Mesenchymal stem cell (in vitro differentiated cells and primary cell): ENCODE data around the gene C17orf114.

Source experiments
- DNase-seq: peaks from one replicate; pipeline ENCODE4 v3.0.0-alpha.2; 2013
- H2AFZ ChIP-seq: one replicate; pipeline ENCODE4 v1.6.1; 2013; ENCODE audit warnings: low read depth, mild to moderate bottlenecking, control low read depth, inconsistent platforms, low read length, moderate library complexity
- H2AK5ac ChIP-seq: 2 replicates; pipeline ENCODE4 v1.6.1; 2013; ENCODE audit warnings: low read length, moderate library complexity, mild to moderate bottlenecking, inconsistent platforms; ENCODE audit not compliant: severe bottlenecking
- H2BK120ac ChIP-seq: one replicate; pipeline ENCODE4 v1.6.1; 2013; ENCODE audit warnings: low read depth, mild to moderate bottlenecking, inconsistent platforms, low read length, moderate library complexity
- H2BK12ac ChIP-seq, 2 experiments: one replicate each; pipeline ENCODE4 v1.6.1; 2013; ENCODE audit warnings: inconsistent platforms in 2 of 2, low read length in 2 of 2, mild to moderate bottlenecking in 2 of 2, moderate library complexity in 2 of 2, control low read depth in 1 of 2
- H2BK15ac ChIP-seq: one replicate; pipeline ENCODE4 v1.6.1; 2013; ENCODE audit warnings: mild to moderate bottlenecking, low read depth, inconsistent platforms; ENCODE audit not compliant: poor library complexity, severe bottlenecking
- H2BK5ac ChIP-seq: 2 replicates; pipeline ENCODE4 v1.6.1; 2013; ENCODE audit warnings: low read depth, mild to moderate bottlenecking, low read length, control low read depth, inconsistent platforms; ENCODE audit not compliant: poor library complexity, severe bottlenecking
- H3K14ac ChIP-seq, 2 experiments: one replicate each; pipeline ENCODE4 v1.6.1; 2013; ENCODE audit warnings: inconsistent platforms in 2 of 2, low read length in 2 of 2, control low read depth in 1 of 2, mild to moderate bottlenecking in 1 of 2, moderate library complexity in 1 of 2
- H3K18ac ChIP-seq, 2 experiments: one replicate each; pipeline ENCODE4 v1.6.1; 2013; ENCODE audit warnings: inconsistent platforms in 2 of 2, low read length in 2 of 2, control low read depth in 1 of 2, low read depth in 1 of 2, mild to moderate bottlenecking in 1 of 2
- H3K23ac ChIP-seq, 2 experiments: one replicate each; pipeline ENCODE4 v1.6.1; 2013; ENCODE audit warnings: inconsistent platforms in 2 of 2, low read length in 2 of 2, mild to moderate bottlenecking in 2 of 2, moderate library complexity in 2 of 2, control low read depth in 1 of 2
- H3K27ac ChIP-seq: 2 replicates; pipeline ENCODE4 v1.5.1; 2013; ENCODE audit warnings: mild to moderate bottlenecking, moderate library complexity, low read length, control low read depth, inconsistent platforms; ENCODE audit not compliant: poor library complexity, severe bottlenecking
- H3K27me3 ChIP-seq, 2 experiments: 2 replicates each; pipeline versions ENCODE4 v1.6.1 to v1.7.0; 2013; ENCODE audit warnings: low read length in 2 of 2, mild to moderate bottlenecking in 2 of 2, moderate library complexity in 2 of 2, control low read depth in 1 of 2, inconsistent platforms in 1 of 2; ENCODE audit not compliant: control insufficient read depth in 1 of 2, insufficient read depth in 1 of 2
- H3K36me3 ChIP-seq, 2 experiments: 2 replicates each; pipeline versions ENCODE4 v1.6.1 to v1.7.0; 2013; ENCODE audit warnings: low read length in 2 of 2, control low read depth in 1 of 2, inconsistent platforms in 1 of 2, low read depth in 1 of 2, mild to moderate bottlenecking in 1 of 2; ENCODE audit not compliant: insufficient read depth in 2 of 2, control insufficient read depth in 1 of 2
- H3K4ac ChIP-seq, 2 experiments: one replicate each; pipeline ENCODE4 v1.6.1; 2013; ENCODE audit warnings: inconsistent platforms in 2 of 2, low read length in 2 of 2, mild to moderate bottlenecking in 2 of 2, moderate library complexity in 2 of 2, control low read depth in 1 of 2, low read depth in 1 of 2
- H3K4me1 ChIP-seq: 2 replicates; pipeline ENCODE4 v1.6.1; 2013; ENCODE audit warnings: low read depth, low read length, control low read depth; ENCODE audit not compliant: control insufficient read depth, insufficient read depth
- H3K4me2 ChIP-seq: 2 replicates; pipeline ENCODE4 v1.6.1; 2013; ENCODE audit warnings: low read length, mild to moderate bottlenecking, inconsistent platforms; ENCODE audit not compliant: poor library complexity, severe bottlenecking
- H3K4me3 ChIP-seq, 2 experiments: 2 replicates each; pipeline versions ENCODE4 v1.5.1 to v1.7.0; 2013; ENCODE audit warnings: low read length in 2 of 2, mild to moderate bottlenecking in 2 of 2, control low read depth in 1 of 2, low read depth in 1 of 2; ENCODE audit not compliant: insufficient read depth in 1 of 2
- H3K79me1 ChIP-seq: replicated peaks from 2 replicates; pipeline ENCODE4 v1.6.1; 2013; ENCODE audit warnings: mild to moderate bottlenecking, control low read depth, low read length, inconsistent platforms; ENCODE audit not compliant: poor library complexity, severe bottlenecking
- H3K9ac ChIP-seq: 2 replicates; pipeline ENCODE4 v1.7.0; 2013; ENCODE audit warnings: mild to moderate bottlenecking, low read length, moderate library complexity
- H3K9me3 ChIP-seq: 2 replicates; pipeline ENCODE4 v1.7.0; 2013; ENCODE audit warnings: mild to moderate bottlenecking, low read length; ENCODE audit not compliant: control insufficient read depth
- H4K8ac ChIP-seq: one replicate; pipeline ENCODE4 v1.6.1; 2013; ENCODE audit warnings: inconsistent platforms, mild to moderate bottlenecking, low read length, moderate library complexity
- H4K91ac ChIP-seq: one replicate; pipeline ENCODE4 v1.6.1; 2013; ENCODE audit warnings: mild to moderate bottlenecking, low read length, inconsistent platforms
- WGBS: methylation state at CpG from one replicate; pipeline ENCODE4 v1.1.7; 2013; ENCODE audit warnings: mixed read lengths; 5-methylcytosine and 5-hydroxymethylcytosine counted together

Gene C17orf114

DNA sequence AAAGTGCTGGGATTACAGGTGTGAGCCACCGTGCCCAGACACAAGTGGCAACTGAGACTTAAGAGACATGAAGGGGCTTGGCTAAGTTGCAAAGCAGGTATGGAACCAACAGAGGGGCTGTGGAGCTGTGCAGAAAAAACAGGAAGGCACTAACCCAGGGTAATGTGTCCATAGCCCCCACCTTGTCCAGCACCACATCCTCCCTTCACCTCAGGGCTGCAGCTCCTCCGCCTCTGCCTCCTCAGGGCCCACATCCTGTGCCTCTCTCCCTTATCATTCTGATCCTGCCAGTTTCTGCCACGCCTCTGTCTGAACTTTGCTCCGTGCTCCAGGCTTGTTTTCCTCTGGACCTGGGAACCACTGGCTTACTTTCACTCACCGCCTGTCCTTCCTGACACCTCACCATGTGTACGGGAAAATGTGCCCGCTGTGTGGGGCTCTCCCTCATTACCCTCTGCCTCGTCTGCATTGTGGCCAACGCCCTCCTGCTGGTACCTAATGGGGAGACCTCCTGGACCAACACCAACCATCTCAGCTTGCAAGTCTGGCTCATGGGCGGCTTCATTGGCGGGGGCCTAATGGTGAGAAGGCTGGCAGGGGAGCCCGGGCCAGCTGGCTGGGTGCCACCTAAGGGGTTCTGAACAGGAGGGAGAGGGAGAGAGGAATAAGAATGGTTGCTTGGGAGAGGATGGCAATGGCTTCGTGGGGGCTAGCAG lies 30.5 kb downstream of the C17orf114 start, which contains the start of gene TM4SF5:
Gene TM4SF5 (plus strand): TSS at position 368 of the 716 bp plus-strand sequence. CDS start 37 bp downstream, at position 405.
- H3K36me3 ChIP-seq: no peaks in the 10 kb centered on the region
- H2BK12ac ChIP-seq: no peak within 1 kb of the TSS
- no peak within 1 kb of the TSS for H3K9ac ChIP-seq
- H3K23ac ChIP-seq: no peak within 1 kb of the TSS
- no peak within 1 kb of the TSS for H2AFZ ChIP-seq
- H3K4me3 ChIP-seq: no peak within 1 kb of the TSS
- no peak within 1 kb of the TSS for H3K4me2 ChIP-seq
- peaks cover 29 to 46% of the 10 kb centered on the region in 2 experiments for H3K27me3 ChIP-seq
- no peak within 1 kb of the TSS for H2BK5ac ChIP-seq
- no peak within 1 kb of the TSS for H2AK5ac ChIP-seq
- no peak within 1 kb of the TSS for H3K27ac ChIP-seq
- no peaks in the 10 kb centered on the region for H3K4me1 ChIP-seq
- no peak within 1 kb of the TSS for H3K14ac ChIP-seq
- 85% methylated on average over 13 of the region's 13 CpGs for WGBS
- H4K8ac ChIP-seq: no peak within 1 kb of the TSS
- H4K91ac ChIP-seq: no peak within 1 kb of the TSS
- H3K9me3 ChIP-seq: no peaks in the 10 kb centered on the region
- H3K79me1 ChIP-seq: no peaks in the 10 kb centered on the region
- H2BK120ac ChIP-seq: no peak within 1 kb of the TSS
- DNase-seq: no peak
- no peak within 1 kb of the TSS for H3K18ac ChIP-seq
- H2BK15ac ChIP-seq: no peak within 1 kb of the TSS
- no peak within 1 kb of the TSS for H3K4ac ChIP-seq

DNA sequence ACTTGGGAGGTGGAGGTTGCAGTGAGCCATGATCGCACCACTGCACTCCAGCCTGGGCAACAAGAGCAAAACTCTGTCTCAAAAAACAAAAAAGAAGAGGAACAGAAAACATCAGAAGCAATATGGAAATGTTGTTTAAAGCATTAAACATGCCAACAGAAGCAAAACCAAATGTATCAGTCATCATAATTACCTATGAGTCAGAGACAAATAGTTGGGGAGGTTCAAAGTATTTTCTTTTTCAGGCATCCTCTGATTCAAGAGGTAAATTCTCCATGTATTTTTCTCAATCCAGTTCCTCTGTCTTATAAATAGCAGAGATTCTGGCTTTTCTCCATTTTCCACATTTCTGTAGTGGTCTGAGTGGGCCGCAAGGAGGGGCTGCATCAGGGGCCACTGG lies 32.5 kb downstream of the C17orf114 start:
- Histone ChIP-seq H2AFZ (no peak overlapping the region), H3K79me1 (no peaks in the 10 kb centered on the region), H2BK120ac (no peak overlapping the region), H3K27ac (no peak overlapping the region), H3K27me3 (peaks cover 29 to 36% of the 10 kb centered on the region in 2 experiments), H3K23ac (no peak overlapping the region), H3K14ac (no peak overlapping the region), H4K91ac (no peak overlapping the region), H3K9ac (no peak overlapping the region), H2BK12ac (no peak overlapping the region), H2BK5ac (no peak overlapping the region), H3K4me1 (no peaks in the 10 kb centered on the region), H3K36me3 (no peaks in the 10 kb centered on the region), H3K4me3 (no peak overlapping the region), H4K8ac (no peak overlapping the region), H3K18ac (no peak overlapping the region), H3K4ac (no peak overlapping the region), H2BK15ac (no peak overlapping the region), H3K4me2 (no peak overlapping the region), H2AK5ac (no peak overlapping the region), H3K9me3 (no peaks in the 10 kb centered on the region)
- no peak for DNase-seq
- WGBS: 100% methylated on average over 1 of the region's 2 CpGs

- WGBS: 86% methylated on average over 6 of the region's 6 CpGs
- no peak overlapping the region for H2AFZ ChIP-seq
- no peak overlapping the region for H3K27ac ChIP-seq
- H4K8ac ChIP-seq: no peak overlapping the region
- no peaks in the 10 kb centered on the region for H3K4me1 ChIP-seq
- no peak overlapping the region for H2BK15ac ChIP-seq
- no peak overlapping the region for H2BK12ac ChIP-seq
- H3K27me3 ChIP-seq: peaks cover 23 to 33% of the 10 kb centered on the region in 2 experiments
- no peak for DNase-seq
- H3K23ac ChIP-seq: no peak overlapping the region
- H3K4ac ChIP-seq: no peak overlapping the region
- no peak overlapping the region for H2BK5ac ChIP-seq
- no peak overlapping the region for H2BK120ac ChIP-seq
- no peak overlapping the region for H3K4me3 ChIP-seq
- no peaks in the 10 kb centered on the region for H3K36me3 ChIP-seq
- no peaks in the 10 kb centered on the region for H3K79me1 ChIP-seq
- H3K18ac ChIP-seq: no peak overlapping the region
- H3K14ac ChIP-seq: no peak overlapping the region
- no peak overlapping the region for H3K4me2 ChIP-seq
- no peaks in the 10 kb centered on the region for H3K9me3 ChIP-seq
- no peak overlapping the region for H3K9ac ChIP-seq
- H4K91ac ChIP-seq: no peak overlapping the region
- H2AK5ac ChIP-seq: no peak overlapping the region
Observed at GRCh38 chr17:4768298-4768697, 33.8 kb downstream of the C17orf114 start.

DNA sequence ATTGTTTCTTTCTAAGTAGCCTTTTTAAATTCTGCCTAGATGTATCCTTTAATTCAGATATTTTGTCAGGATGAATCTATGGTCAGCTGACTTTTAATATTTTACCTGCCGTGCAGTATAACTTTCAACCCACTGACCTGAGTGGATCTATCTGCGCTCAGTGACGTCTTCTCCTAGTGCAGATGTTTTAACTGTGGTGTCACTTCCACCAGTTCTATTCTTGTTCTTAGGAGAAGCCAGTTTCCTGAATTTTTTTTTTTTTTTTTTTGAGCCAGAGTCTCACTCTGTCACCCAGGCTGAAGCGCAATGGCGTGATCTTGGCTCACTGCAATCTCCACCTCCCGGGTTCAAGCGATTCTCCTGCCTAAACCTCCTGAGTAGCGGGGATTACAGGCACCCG lies 35.4 kb downstream of the C17orf114 start:
- Histone ChIP-seq H3K4me3 (no peak overlapping the region), H3K18ac (no peak overlapping the region), H3K27me3 (peaks cover 14 to 20% of the 10 kb centered on the region in 2 experiments), H2AFZ (no peak overlapping the region), H4K8ac (no peak overlapping the region), H3K27ac (no peak overlapping the region), H3K79me1 (no peaks in the 10 kb centered on the region), H3K9ac (no peak overlapping the region), H2BK15ac (no peak overlapping the region), H3K9me3 (no peaks in the 10 kb centered on the region), H3K4me1 (no peaks in the 10 kb centered on the region), H3K4me2 (no peak overlapping the region), H2AK5ac (no peak overlapping the region), H2BK12ac (no peak overlapping the region), H3K36me3 (no peaks in the 10 kb centered on the region), H4K91ac (no peak overlapping the region), H2BK120ac (no peak overlapping the region), H3K14ac (no peak overlapping the region), H3K23ac (no peak overlapping the region), H2BK5ac (no peak overlapping the region), H3K4ac (no peak overlapping the region)
- WGBS: 98% methylated on average over 9 of the region's 9 CpGs
- no peak for DNase-seq
